ENCODE measurements around the gene TCTA. TPM values are rescaled to one million over a fixed set of nuclear protein-coding genes. Genes with fewer than 3 reads are reported as not detected.
A peak's percentile ranks its signal among the peaks of the same experiment; 100 is the strongest.

The TCTA gene
- total RNA-seq, 1 experiment from 2014 or later, result 23.7 TPM

- POLR2A ChIA-PET (ENCODE audit: unreplicated experiment), result no interaction called here
- Histone ChIP-seq H3K9ac (ENCODE audit: low read length) (no peak overlapping the region), H3K4me2 (ENCODE audit: low read length) (no peak overlapping the region)
Measured at GRCh38 chr3:49460188-49460890, 48.1 kb downstream of the TCTA start.

GRCh38 chr3:49460956-49461355 lies 48.7 kb downstream of the TCTA start:
- DNase-seq, result no peak
- Histone ChIP-seq H3K4me1 (ENCODE audit: insufficient read depth, low read length) (peaks cover 21% of the 10 kb centered on the region), H3K79me2 (ENCODE audit: low read length) (no peaks in the 10 kb centered on the region), H3K27me3 (ENCODE audit: low read length) (no peaks in the 10 kb centered on the region), H3K9me2 (replicated peaks; ENCODE audit: low read length) (no peaks in the 10 kb centered on the region), H2AFZ (ENCODE audit: low read length) (no peak overlapping the region), H3K4me3 (ENCODE audit: low read length) (no peak overlapping the region), H3K4me2 (ENCODE audit: low read length) (peak overlapping the region; percentile 30), H3K9me3 (ENCODE audit: low read length) (no peaks in the 10 kb centered on the region), H3F3A (ENCODE audit: low read length, unreplicated experiment) (peaks cover 4% of the 10 kb centered on the region), H3K27ac (ENCODE audit: low read length) (peak overlapping the region; percentile 61), H3K9ac (ENCODE audit: low read length) (no peak overlapping the region), H4K20me1 (ENCODE audit: low read length) (no peaks in the 10 kb centered on the region), H3K36me3 (ENCODE audit: low read depth, low read length) (no peaks in the 10 kb centered on the region)
- BruUV-seq (replicated peaks), result no TSS peak
- POLR2A ChIA-PET (ENCODE audit: unreplicated experiment), result no interaction called here
- no peak for ATAC-seq
- TF ChIP-seq CTCF (conservative IDR thresholded peaks at IDR 0.05; ENCODE audit: low read depth, low read length) (no peak), EZH2 (IDR thresholded peaks at IDR 0.05; ENCODE audit: low read length, unreplicated experiment) (no peak), EZH2phosphoT487 (IDR thresholded peaks at IDR 0.05; ENCODE audit: borderline replicate concordance, low read length) (no peak)
- intact Hi-C loops (cut with micrococcal nuclease), result no loop called here
- CTCF ChIA-PET, result no interaction called here

More at GRCh38 chr3:49460188-49460890, 48.1 kb downstream of the TCTA start:
- no peaks in the 10 kb centered on the region for H3K9me3 ChIP-seq (ENCODE audit: low read length)
- intact Hi-C loops (cut with micrococcal nuclease), result no loop called here
- H2AFZ ChIP-seq (ENCODE audit: low read length), result no peak overlapping the region
- H3K9me2 ChIP-seq (replicated peaks; ENCODE audit: low read length), result no peaks in the 10 kb centered on the region
- TF ChIP-seq EZH2phosphoT487 (IDR thresholded peaks at IDR 0.05; ENCODE audit: borderline replicate concordance, low read length) (no peak), EZH2 (IDR thresholded peaks at IDR 0.05; ENCODE audit: low read length, unreplicated experiment) (no peak), CTCF (conservative IDR thresholded peaks at IDR 0.05; ENCODE audit: low read depth, low read length) (no peak)
- ATAC-seq (no peak), DNase-seq (no peak)
- no peak overlapping the region for H3K4me3 ChIP-seq (ENCODE audit: low read length)
- no peak overlapping the region for H3K27ac ChIP-seq (ENCODE audit: low read length)
- CTCF ChIA-PET, result no interaction called here
- H4K20me1 ChIP-seq (ENCODE audit: low read length), result no peaks in the 10 kb centered on the region
- H3K27me3 ChIP-seq (ENCODE audit: low read length), result no peaks in the 10 kb centered on the region
- peaks cover 21% of the 10 kb centered on the region for H3K4me1 ChIP-seq (ENCODE audit: insufficient read depth, low read length)
- H3F3A ChIP-seq (ENCODE audit: low read length, unreplicated experiment), result peaks cover 4% of the 10 kb centered on the region
- no peaks in the 10 kb centered on the region for H3K36me3 ChIP-seq (ENCODE audit: low read depth, low read length)
- no TSS peak for BruUV-seq (replicated peaks)
- no peaks in the 10 kb centered on the region for H3K79me2 ChIP-seq (ENCODE audit: low read length)

GRCh38 chr3:49461443-49462171 lies 49.4 kb downstream of the TCTA start:
- Histone ChIP-seq H3K27me3 (ENCODE audit: low read length) (no peaks in the 10 kb centered on the region), H3K4me2 (ENCODE audit: low read length) (peak overlapping the region; percentile 30), H3K79me2 (ENCODE audit: low read length) (no peaks in the 10 kb centered on the region), H3K9me3 (ENCODE audit: low read length) (no peaks in the 10 kb centered on the region), H3K27ac (ENCODE audit: low read length) (peak overlapping the region; percentile 61), H3F3A (ENCODE audit: low read length, unreplicated experiment) (peaks cover 4% of the 10 kb centered on the region), H2AFZ (ENCODE audit: low read length) (peak overlapping the region; percentile 51), H3K9me2 (replicated peaks; ENCODE audit: low read length) (no peaks in the 10 kb centered on the region), H3K36me3 (ENCODE audit: low read depth, low read length) (no peaks in the 10 kb centered on the region), H3K4me3 (ENCODE audit: low read length) (no peak overlapping the region), H4K20me1 (ENCODE audit: low read length) (no peaks in the 10 kb centered on the region), H3K9ac (ENCODE audit: low read length) (0 out of 2 replicates have a peak overlapping the region, but pooled peaks have one; percentile 8), H3K4me1 (ENCODE audit: insufficient read depth, low read length) (peaks cover 17% of the 10 kb centered on the region)
- intact Hi-C loops (cut with micrococcal nuclease), result no loop called here
- POLR2A ChIA-PET (ENCODE audit: unreplicated experiment), result no interaction called here
- CTCF ChIA-PET, result no interaction called here
- BruUV-seq (replicated peaks), result no TSS peak
- ATAC-seq, result peak; percentile 74
- peak; percentile 57 for DNase-seq
- TF ChIP-seq EZH2phosphoT487 (IDR thresholded peaks at IDR 0.05; ENCODE audit: borderline replicate concordance, low read length) (no peak), EZH2 (IDR thresholded peaks at IDR 0.05; ENCODE audit: low read length, unreplicated experiment) (no peak), CTCF (conservative IDR thresholded peaks at IDR 0.05; ENCODE audit: low read depth, low read length) (no peak)

Measured in PC-3 (cell line).